HG03571 (cell line): ENCODE measurements around the gene SSR4.
"Not testable (repeated sequence)": the region's sequence is repeated elsewhere in the genome, so short reads cannot be mapped to it uniquely, and the experiment has no call there.

Experiments
- ATAC-seq: cut with Tn5 transposase; IDR thresholded peaks from one replicate; pipeline ENCODE4 v1.9.1; 2021; ENCODE audit not compliant: unreplicated experiment

The SSR4 gene

GRCh38 chrX:153803211-153804099, 9.0 kb downstream of the SSR4 start:
- ATAC-seq: no peak

- ATAC-seq: no peak
Measured at GRCh38 chrX:153804100-153804595, 9.7 kb downstream of the SSR4 start.

- ATAC-seq: no peak
Measured at GRCh38 chrX:153804621-153805020, 10.2 kb downstream of the SSR4 start.

GRCh38 chrX:153805436-153805835, 11.0 kb downstream of the SSR4 start:
- ATAC-seq: no peak

- no peak for ATAC-seq
Measured at GRCh38 chrX:153806999-153807575, 12.6 kb downstream of the SSR4 start.

- ATAC-seq: no peak
Measured at GRCh38 chrX:153807976-153808375, 13.5 kb downstream of the SSR4 start.

GRCh38 chrX:153812220-153812619, 17.8 kb downstream of the SSR4 start:
- no peak for ATAC-seq

GRCh38 chrX:153813161-153813560, 18.7 kb downstream of the SSR4 start:
- no peak for ATAC-seq

- ATAC-seq: no peak
Measured at GRCh38 chrX:153814591-153815315, 20.3 kb downstream of the SSR4 start.

GRCh38 chrX:153816831-153817690, 22.6 kb downstream of the SSR4 start:
- ATAC-seq: no peak

- ATAC-seq: not testable (repeated sequence)
Measured at GRCh38 chrX:153818064-153818463, 23.6 kb downstream of the SSR4 start.

GRCh38 chrX:153818571-153819383, 24.3 kb downstream of the SSR4 start:
- ATAC-seq: no peak

GRCh38 chrX:153819384-153820040, 25.0 kb downstream of the SSR4 start:
- ATAC-seq: no peak

- ATAC-seq: no peak
Measured at GRCh38 chrX:153820601-153821000, 26.1 kb downstream of the SSR4 start.

- no peak for ATAC-seq
Measured at GRCh38 chrX:153821066-153821465, 26.6 kb downstream of the SSR4 start.

GRCh38 chrX:153824348-153824747, 29.9 kb downstream of the SSR4 start:
- no peak for ATAC-seq

- ATAC-seq: no peak
Measured at GRCh38 chrX:153825042-153825441, 30.6 kb downstream of the SSR4 start.

GRCh38 chrX:153827016-153827415, 32.5 kb downstream of the SSR4 start:
- ATAC-seq: no peak

GRCh38 chrX:153827903-153828302, 33.4 kb downstream of the SSR4 start:
- no peak for ATAC-seq
